AG10803 (cell line): ENCODE results near the gene PARP14.

Experiments
- DNase-seq: peaks from one replicate; pipeline ENCODE4 v3.0.0; 2010; ENCODE audit warnings: low read depth
- H3K4me3 ChIP-seq: 2 replicates; pipeline ENCODE4 v1.5.1; 2011; ENCODE audit warnings: mild to moderate bottlenecking, low read length, control low read depth
- TF ChIP-seq, protein P1 (sequence below): conservative IDR thresholded peaks from 2 replicates; pipeline ENCODE4 v1.5.1; 2011; ENCODE audit warnings: mild to moderate bottlenecking, low read length, control low read depth, inconsistent platforms

Gene PARP14

DNA sequence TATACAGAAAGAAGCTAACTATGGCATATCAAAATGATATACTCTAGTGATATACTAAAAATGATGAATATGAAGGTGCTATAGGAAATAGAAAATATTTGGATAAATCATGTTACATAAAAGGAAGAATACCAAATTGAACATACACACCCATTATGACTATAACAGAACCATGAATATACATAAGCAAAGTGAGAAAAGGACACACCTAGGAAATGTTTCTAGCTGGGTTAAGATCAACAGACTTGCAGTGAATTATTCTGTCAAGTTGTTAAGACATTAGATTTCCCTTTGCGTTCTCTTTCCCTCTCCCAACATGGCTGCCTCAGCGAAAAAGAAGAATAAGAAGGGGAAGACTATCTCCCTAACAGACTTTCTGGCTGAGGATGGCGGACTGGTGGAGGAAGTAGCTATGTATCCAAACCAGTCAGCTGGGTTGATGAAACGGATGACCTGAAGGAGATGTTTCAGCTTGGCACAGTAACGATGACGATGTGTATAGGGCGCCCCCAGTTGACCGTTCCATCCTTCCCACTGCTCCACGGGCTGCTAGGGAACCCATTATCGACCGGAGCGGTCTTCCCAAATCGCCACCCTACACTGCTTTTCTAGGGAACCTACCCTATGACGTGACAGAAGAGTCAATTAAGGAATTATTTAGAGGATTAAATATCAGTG, 20.2 kb upstream of the PARP14 start:
- no peak for DNase-seq
- TF ChIP-seq, protein P1, sequence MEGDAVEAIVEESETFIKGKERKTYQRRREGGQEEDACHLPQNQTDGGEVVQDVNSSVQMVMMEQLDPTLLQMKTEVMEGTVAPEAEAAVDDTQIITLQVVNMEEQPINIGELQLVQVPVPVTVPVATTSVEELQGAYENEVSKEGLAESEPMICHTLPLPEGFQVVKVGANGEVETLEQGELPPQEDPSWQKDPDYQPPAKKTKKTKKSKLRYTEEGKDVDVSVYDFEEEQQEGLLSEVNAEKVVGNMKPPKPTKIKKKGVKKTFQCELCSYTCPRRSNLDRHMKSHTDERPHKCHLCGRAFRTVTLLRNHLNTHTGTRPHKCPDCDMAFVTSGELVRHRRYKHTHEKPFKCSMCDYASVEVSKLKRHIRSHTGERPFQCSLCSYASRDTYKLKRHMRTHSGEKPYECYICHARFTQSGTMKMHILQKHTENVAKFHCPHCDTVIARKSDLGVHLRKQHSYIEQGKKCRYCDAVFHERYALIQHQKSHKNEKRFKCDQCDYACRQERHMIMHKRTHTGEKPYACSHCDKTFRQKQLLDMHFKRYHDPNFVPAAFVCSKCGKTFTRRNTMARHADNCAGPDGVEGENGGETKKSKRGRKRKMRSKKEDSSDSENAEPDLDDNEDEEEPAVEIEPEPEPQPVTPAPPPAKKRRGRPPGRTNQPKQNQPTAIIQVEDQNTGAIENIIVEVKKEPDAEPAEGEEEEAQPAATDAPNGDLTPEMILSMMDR = no peak

DNA sequence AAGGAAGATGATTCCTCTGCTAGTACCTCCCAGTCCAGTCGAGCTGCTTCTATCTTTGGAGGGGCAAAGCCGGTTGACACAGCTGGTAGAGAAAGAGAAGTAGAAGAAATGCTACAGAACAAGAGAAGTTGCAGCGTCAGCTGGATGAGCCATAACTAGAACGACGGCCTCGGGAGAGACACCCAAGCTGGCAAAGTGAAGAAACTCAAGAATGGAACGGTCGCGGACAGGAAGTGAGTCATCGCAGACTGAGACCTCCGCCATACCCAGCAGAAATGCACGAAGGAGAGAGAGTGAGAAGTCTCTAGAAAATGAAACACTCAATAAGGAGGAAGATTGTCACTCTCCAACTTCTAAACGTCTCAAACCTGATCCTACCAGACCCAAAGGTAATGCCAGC, 19.0 kb upstream of the PARP14 start:
- DNase-seq = no peak
- no peak overlapping the region for H3K4me3 ChIP-seq
- TF ChIP-seq, protein P1 = no peak

More for the DNA sequence above, 20.2 kb upstream of the PARP14 start:
- H3K4me3 ChIP-seq = no peak overlapping the region

DNA sequence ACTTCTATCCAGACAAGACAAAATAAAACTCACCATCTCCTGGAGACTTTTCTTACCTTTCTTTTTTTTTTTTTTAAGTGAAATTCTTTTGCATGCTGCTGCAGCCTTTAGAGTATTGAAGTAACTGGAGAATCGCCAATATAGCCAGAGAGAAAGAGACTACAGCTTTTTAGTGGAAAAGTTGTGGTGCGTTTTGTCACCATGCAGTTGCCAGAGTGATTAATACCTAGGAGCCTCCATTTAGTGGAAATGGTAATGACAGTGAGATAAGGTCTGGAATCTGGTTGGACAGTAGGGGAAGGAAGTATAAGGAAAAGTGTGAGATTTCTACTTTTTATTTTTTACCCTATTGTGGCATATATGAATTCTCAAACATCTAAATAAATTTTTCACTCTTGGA, 18.1 kb upstream of the PARP14 start:
- DNase-seq = no peak
- TF ChIP-seq, protein P1 = no peak
- H3K4me3 ChIP-seq = no peak overlapping the region

DNA sequence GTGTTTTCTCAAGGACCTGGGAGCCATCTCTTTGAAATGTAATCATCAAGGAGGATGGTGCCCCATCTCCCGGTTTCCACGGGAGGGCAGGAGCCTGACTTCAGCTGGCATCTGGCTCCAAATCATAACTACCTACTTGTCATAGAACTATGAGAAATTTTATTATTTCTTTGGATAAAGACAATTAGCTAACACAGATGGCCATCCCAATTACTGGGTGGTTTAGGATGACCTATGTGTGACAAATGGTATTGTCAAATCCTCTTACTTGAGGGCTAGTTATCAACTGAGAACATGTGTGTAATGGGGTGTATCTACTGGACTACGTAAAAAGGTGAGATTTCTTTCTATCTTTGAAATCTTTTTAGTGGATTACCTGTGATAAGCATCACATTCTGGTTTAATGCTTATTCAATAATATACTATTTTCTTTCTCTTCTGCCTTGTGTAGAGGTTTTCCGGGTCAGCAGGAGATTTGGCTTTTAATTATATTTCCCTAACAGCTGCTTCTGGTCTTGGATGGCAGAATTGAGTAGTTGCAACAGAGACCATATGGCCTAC, 15.3 kb upstream of the PARP14 start:
- TF ChIP-seq, protein P1 = no peak
- no peak overlapping the region for H3K4me3 ChIP-seq
- no peak for DNase-seq

DNA sequence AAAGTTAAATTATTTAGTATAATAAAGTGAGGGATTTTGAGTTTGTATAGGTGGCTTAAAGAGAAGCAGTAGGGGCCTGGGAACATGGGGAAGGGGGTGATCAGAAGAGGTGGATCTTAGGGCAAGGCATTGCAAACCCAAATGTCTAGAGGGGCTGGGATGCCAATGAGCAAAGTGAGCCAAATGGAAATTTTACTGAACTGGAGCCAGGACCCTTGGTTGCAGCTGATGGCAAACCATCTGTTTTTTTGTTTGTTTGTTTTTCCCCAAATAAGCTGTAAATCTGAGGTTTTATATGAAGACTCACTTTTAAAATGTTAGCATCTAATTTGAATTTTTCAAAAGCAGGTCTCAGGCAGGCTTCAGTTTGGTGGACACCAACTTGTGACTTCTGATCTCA, 14.8 kb upstream of the PARP14 start:
- DNase-seq = no peak
- H3K4me3 ChIP-seq = no peak overlapping the region
- TF ChIP-seq, protein P1 = no peak

DNA sequence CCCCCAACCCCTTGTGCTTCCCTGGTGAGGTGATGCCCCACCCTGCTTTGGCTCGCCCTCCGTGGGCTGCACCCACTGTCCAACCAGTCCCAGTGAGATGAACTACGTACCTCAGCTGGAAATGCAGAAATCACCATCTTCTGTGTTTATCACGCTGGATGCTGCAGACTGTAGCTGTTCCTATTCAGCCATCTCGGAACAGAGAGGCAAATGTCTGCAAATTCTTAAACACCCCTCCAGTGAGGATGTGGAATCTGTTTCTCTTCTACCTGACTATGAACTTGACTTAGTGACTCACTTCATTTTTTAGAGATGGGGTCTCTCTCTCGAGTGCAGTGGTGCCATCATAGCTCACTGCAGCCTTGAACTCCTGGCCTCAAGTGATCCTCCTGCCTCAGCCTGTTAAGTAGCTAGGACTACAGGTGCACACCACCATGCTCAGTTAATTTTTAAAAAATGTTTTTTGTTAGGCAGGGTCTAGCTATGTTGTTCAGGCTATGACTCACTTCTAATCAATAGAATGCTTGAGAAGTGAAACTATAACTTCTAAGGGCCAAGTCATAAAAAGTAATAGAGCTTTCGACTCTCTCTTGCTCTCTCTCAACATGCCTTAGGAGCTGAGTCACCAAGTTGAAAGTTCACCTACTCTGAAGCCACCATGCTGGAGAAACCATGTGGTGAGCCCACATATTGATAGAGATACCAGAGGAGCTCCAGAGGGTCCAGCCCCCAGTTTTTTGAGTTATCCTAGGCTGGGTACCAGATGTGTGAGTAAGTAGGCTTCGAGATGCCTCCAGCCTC, 11.5 kb upstream of the PARP14 start:
- DNase-seq = peak; percentile 61
- TF ChIP-seq, protein P1 = no peak
- H3K4me3 ChIP-seq = no peak overlapping the region

DNA sequence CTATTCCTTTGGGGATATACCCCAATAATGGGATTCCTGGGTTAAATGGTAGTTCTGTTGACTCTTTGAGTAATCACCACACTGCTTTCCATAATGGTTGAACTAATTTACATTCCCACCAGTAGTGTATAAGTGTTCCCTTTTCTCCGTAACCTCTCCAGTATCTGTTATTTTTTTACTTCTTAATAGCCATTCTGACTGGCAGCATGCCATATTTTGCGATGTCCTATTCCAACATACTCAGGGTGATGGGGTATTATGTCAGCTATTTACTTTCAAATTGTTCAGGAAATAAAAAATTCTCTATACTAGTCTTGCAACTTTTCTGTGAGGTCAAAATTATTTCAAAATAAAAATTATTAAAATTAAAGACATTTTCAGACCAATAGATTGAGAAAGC, 9.1 kb upstream of the PARP14 start:
- no peak overlapping the region for H3K4me3 ChIP-seq
- TF ChIP-seq, protein P1 = no peak
- DNase-seq = no peak
